GM18526 (cell line): Measurements from ENCODE around the gene ITPRIP.

Source experiments
- POLR2A ChIP-seq: IDR thresholded peaks from 3 replicates; pipeline ENCODE4 v1.6.1; 2011; ENCODE audit not compliant: insufficient read length; ENCODE audit errors: extremely low read depth

Gene ITPRIP

GRCh38 chr10:104332243-104333031, 5.8 kb downstream of the ITPRIP start:
- TF ChIP-seq POLR2A, result no peak

- TF ChIP-seq POLR2A, result no peak
These were observed 6.9 kb downstream of the ITPRIP start for GRCh38 chr10:104331208-104331838.

- no peak for TF ChIP-seq POLR2A
These were observed 7.8 kb downstream of the ITPRIP start for GRCh38 chr10:104330168-104331110.

- TF ChIP-seq POLR2A, result no peak
These were observed 8.5 kb downstream of the ITPRIP start for GRCh38 chr10:104329735-104330134.

- TF ChIP-seq POLR2A, result no peak
These were observed 9.2 kb downstream of the ITPRIP start for GRCh38 chr10:104328896-104329710.

- no peak for TF ChIP-seq POLR2A
These were observed 9.7 kb downstream of the ITPRIP start for GRCh38 chr10:104328646-104328895.

GRCh38 chr10:104327745-104328645, 10.3 kb downstream of the ITPRIP start:
- TF ChIP-seq POLR2A, result no peak

GRCh38 chr10:104326991-104327610, 11.2 kb downstream of the ITPRIP start:
- no peak for TF ChIP-seq POLR2A

GRCh38 chr10:104325436-104326435, 12.5 kb downstream of the ITPRIP start:
- TF ChIP-seq POLR2A, result no peak

- no peak for TF ChIP-seq POLR2A
These were observed 13.3 kb downstream of the ITPRIP start for GRCh38 chr10:104324931-104325330.

- TF ChIP-seq POLR2A, result no peak
These were observed 14.0 kb downstream of the ITPRIP start for GRCh38 chr10:104324221-104324686.

GRCh38 chr10:104323760-104324201, 14.5 kb downstream of the ITPRIP start:
- TF ChIP-seq POLR2A, result no peak
